GM19452 (cell line): ENCODE measurements around the gene CACNA1I.

Source experiments
- ATAC-seq: cut with Tn5 transposase; IDR thresholded peaks from one replicate; pipeline ENCODE4 v1.9.1; 2021; ENCODE audit not compliant: unreplicated experiment

CACNA1I gene

GRCh38 chr22:39714321-39714720 is 143.8 kb downstream of the CACNA1I start:
- ATAC-seq, result no peak

- no peak for ATAC-seq
Observed at GRCh38 chr22:39715778-39716495, 145.4 kb downstream of the CACNA1I start.

- ATAC-seq, result no peak
Observed at GRCh38 chr22:39716534-39716933, 146.0 kb downstream of the CACNA1I start.

- no peak for ATAC-seq
Observed at GRCh38 chr22:39717099-39717498, 146.5 kb downstream of the CACNA1I start.

- ATAC-seq, result no peak
Observed at GRCh38 chr22:39718206-39718605, 147.7 kb downstream of the CACNA1I start.

- ATAC-seq, result no peak
Observed at GRCh38 chr22:39718921-39719475, 148.4 kb downstream of the CACNA1I start.

GRCh38 chr22:39719559-39720450 is 149.3 kb downstream of the CACNA1I start:
- ATAC-seq, result no peak

- no peak for ATAC-seq
Observed at GRCh38 chr22:39721206-39722031, 150.9 kb downstream of the CACNA1I start.

GRCh38 chr22:39722032-39722325 is 151.4 kb downstream of the CACNA1I start:
- ATAC-seq, result no peak

GRCh38 chr22:39722501-39722900 is 151.9 kb downstream of the CACNA1I start:
- no peak for ATAC-seq

- ATAC-seq, result no peak
Observed at GRCh38 chr22:39723463-39723862, 152.9 kb downstream of the CACNA1I start.

GRCh38 chr22:39723899-39724351 is 153.4 kb downstream of the CACNA1I start:
- no peak for ATAC-seq

- ATAC-seq, result no peak
Observed at GRCh38 chr22:39724390-39724789, 153.8 kb downstream of the CACNA1I start.

GRCh38 chr22:39724857-39725256 is 154.3 kb downstream of the CACNA1I start:
- ATAC-seq, result no peak

- ATAC-seq, result no peak
Observed at GRCh38 chr22:39725351-39726035, 154.9 kb downstream of the CACNA1I start.

GRCh38 chr22:39727541-39727940 is 157.0 kb downstream of the CACNA1I start:
- no peak for ATAC-seq

GRCh38 chr22:39728236-39728860 is 157.8 kb downstream of the CACNA1I start:
- ATAC-seq, result no peak

GRCh38 chr22:39729141-39729934 is 158.8 kb downstream of the CACNA1I start:
- ATAC-seq, result no peak

- ATAC-seq, result no peak
Observed at GRCh38 chr22:39731481-39731880, 160.9 kb downstream of the CACNA1I start.
